ENCODE data around the gene RAB10.
"Not testable (repeated sequence)": the region's sequence is repeated elsewhere in the genome, so short reads cannot be mapped to it uniquely, and the experiment has no call there.

Gene RAB10

GRCh38 chr2:26033818-26034636, at the start of gene RAB10:
TSS of gene RAB10 (plus strand) at chr2:26034084. CDS start at chr2:26034609, 525 bp downstream.
- peak; percentile 100 for DNase-seq

DNA sequence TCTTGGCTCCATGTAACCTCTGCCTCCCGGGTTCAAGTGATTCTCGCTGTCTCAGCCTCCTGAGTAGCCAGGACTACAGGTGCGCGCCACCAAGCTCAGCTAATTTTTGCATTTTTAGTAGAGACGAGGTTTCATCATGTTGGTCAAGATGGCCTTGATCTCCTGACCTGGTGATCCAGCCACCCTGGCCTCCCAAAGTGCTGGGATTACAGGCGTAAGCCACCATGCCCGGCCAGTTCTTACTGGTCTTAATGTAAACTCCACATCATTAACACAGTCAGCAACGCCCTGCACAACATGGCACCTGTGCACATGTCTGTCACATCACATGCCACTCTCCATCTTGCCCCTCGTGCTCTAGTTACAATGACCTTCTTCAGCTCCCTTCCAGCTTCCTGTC, 45.8 kb upstream of the RAB10 start:
- DNase-seq: no peak

- DNase-seq: no peak
These were observed 44.7 kb upstream of the RAB10 start for GRCh38 chr2:25989154-25989553.

GRCh38 chr2:25991965-25992364, 41.9 kb upstream of the RAB10 start:
- no peak for DNase-seq

DNA sequence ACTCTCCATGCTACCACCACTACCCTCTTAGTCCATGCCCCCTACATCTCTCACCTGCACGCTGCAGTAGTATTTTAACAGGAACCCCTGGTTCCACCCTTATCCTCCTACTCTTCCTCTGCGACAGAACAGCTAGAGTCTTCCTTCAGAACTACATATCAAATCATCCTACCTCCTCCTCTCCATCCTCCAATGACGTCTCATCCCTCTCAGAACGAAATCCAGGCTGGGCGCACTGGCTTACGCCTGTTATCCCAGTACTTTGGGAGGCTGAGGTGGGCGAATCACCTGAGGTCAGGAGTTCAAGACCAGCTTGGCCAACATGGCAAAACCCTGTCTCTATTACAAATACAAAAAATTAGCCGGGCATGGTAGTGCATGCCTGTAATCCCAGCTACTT, 41.3 kb upstream of the RAB10 start:
- no peak for DNase-seq

DNA sequence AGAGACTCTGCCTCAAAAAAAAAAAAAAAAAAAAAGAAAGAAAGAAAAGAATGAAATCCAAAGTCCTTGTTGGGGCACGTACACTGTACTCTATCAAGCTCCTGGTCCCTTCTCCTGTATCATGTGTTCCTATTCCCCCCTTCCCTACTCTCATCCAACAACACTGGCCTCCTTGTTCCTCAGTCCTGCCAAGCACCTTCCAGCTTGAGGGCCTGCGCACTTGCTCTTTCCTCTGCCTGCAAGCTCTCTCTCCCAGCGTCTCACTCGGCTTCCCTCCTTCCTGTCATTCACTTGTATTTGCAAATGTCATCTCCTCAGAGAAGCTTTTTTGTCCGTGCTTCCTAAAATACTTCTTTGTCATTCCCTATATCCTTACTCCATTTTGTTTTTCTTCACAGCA, 40.8 kb upstream of the RAB10 start:
- no peak for DNase-seq

- no peak for DNase-seq
These were observed 39.4 kb upstream of the RAB10 start for GRCh38 chr2:25994509-25994908.

DNA sequence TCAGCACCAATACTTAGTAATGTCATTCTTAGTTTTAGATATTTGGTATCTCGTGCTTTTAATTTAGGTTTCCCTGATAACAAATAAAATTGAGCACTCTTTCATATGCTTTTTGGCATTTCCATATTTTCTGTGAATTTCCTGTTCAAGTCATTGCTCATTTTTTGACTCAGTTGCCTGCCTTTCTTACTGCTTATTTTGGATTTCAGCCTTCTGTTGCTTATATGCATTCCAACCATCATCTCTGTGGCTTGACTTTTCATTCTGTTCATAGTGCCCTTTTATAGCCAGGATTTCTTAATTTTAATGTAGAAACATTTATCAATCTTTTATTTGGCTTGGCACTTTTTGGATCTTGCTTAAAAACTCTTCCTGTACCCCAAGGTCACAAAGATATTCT, 37.0 kb upstream of the RAB10 start:
- DNase-seq: no peak

- not testable (repeated sequence) for DNase-seq
These were observed 35.0 kb upstream of the RAB10 start for GRCh38 chr2:25998816-25999383.

- not testable (repeated sequence) for DNase-seq
These were observed 34.5 kb upstream of the RAB10 start for GRCh38 chr2:25999406-25999805.

DNA sequence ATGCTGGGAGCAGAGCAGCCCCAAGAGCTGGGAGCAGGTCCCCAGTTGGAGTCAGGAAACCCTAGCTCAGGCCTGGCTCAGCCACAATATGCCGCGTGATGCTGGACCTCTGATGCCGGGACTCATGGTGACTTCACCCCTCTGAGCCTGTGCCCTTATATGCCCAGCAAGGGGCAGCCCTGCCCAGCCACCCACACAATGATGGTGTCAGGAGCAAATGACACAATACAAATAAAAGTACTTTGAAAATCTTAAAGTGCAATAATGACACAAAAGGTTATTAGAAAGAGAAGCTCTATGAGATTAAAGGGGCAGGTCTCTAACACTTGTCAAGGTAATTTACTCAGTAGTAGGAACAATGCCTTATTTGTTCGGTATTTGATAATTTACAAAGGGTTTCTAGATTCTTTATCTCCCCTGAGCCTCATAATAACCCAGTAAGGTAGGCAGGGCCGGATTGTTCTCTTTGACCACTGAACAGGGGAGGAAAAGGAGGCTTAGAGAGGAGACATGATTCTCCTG, 33.3 kb upstream of the RAB10 start:
- peak in 1 of 3 experiments; percentile 52 for DNase-seq

- DNase-seq: no peak
These were observed 32.0 kb upstream of the RAB10 start for GRCh38 chr2:26001743-26002351.

DNA sequence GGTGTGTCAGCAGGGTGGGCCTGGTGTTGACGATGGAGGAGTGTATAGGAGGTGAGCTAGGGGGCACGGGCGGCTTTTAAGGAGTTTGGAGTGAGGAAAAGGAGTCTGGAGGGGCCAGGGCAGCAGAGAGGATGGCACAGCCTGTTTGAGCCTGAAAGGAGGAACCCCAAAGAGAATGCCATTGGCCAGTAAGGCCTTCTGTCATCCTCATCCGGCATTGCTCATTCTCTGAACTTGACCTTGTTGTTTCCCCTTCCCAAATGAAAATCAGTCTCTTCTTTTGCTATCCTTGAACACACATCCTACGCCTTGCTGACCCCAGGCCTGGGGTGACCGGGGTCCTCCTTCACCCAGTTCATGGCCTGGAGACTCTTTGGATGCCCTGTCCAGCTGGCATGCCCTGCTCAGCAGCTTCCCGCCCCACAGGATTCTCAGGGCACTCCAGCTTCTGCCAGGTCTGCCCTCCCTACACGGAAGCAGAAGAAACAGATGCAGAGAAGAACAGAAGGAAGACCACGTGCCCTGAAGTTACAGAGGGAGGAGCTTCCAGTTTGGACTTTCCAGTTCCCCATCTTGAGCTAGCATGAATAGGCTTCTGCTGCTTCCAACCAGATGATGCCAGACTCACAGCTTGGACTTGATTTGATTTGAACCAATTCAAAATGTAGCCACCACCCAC, 31.1 kb upstream of the RAB10 start:
- no peak for DNase-seq

DNA sequence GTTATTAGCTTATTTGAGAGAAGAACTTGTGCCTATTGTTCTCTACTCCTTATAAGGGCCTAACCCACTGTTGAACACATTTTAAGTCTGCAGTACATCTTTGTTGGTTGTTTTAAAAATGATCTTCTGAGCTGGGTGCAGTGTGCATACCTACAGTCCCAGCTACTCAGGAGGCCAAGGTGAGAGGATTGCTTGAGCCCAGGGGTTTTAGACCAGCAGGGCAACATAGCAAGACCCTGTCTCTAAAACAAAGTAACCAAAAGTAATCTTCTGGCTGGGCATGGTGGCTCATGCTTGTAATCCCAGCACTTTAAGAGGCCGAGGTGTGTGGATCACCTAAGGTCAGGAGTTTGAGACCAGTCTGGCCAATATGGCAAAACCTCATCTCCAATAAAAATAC, 25.8 kb upstream of the RAB10 start:
- no peak for DNase-seq

GRCh38 chr2:26008851-26009566, 24.9 kb upstream of the RAB10 start:
- no peak for DNase-seq

GRCh38 chr2:26009567-26009963, 24.3 kb upstream of the RAB10 start:
- no peak for DNase-seq

DNA sequence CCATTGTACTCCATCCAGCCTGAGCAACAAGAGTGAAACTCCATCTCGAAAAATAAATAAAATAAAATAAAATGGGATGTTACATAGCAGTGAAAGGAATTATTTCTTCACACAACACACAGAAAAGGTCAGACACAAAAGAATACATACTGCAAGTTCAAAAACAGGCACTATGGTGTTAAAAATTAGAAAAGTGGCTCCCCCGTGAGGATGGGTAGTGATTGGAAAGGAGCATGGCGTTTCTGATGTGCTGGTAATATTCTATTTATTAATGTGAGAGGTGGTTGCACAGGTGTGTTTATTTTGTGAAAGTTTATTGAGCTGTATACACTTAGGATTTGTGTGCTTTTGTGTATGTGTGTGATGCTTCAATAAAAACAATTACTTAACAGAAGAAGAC, 22.9 kb upstream of the RAB10 start:
- no peak for DNase-seq

DNA sequence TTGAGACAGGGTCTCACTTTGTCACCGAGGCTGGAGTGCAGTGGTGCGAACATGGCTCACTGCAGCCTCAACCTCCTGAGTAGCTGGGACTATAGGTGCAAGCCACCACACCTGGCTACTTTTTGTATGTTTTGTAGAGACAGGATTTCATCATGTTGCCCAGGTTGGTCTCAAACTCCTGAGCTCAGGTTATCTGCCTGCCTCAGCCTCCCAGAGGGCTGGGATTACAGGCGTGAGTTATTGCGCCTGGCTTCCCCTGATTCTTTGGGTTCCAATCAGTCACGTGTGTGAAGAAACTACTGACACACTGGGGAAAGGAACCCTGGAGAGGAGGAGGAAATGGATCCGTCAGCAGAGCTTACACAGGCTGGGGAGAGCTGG, 22.3 kb upstream of the RAB10 start:
- DNase-seq: no peak

DNA sequence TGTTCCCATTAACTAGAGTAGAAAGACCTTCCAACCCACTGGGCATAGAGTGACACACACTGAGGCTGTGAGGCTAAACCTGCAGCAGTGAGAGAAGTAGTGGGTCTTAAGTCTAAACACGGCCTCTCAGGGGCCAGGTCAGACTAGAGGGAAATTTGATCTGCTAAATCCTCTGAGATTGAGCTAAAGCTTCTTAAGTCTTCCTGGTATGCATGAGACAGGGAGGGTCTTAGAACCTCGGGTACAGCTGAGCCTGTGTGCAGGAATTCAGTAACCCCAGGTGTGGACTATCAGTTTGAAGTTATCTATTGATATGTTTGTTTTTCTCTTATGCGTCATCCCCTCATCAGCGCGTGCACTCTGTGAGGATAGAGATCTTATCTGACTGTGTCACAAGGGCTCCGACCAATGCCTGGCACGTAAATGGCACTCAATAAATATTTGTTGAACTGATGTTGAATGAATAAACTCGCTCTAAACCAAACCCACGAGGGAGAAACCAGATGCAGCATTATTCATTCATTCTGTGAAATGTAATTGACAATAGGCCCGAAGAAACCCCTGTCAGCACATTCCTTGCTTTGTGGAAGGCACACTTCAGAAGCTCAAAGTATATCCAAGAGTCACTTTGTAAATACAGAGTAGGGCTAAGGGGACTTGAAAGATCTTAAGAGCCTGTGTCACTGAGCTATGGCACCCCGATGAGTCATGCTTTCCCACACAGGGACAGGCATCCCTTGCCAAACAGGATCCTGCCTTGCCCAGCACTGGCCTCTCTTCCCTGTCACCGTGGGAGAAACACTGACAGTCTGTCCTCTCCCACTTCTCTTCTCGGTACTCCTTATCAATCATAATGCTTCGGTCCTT, 21.7 kb upstream of the RAB10 start:
- peak in 2 of 3 experiments; percentile 43 to 46 for DNase-seq

GRCh38 chr2:26013668-26014067, 20.2 kb upstream of the RAB10 start:
- DNase-seq: no peak

GRCh38 chr2:26016012-26016705, 17.7 kb upstream of the RAB10 start:
- DNase-seq: no peak

Data from NCI-H1417 (cell line).